ENCODE results near the gene SHROOM4.

DNA sequence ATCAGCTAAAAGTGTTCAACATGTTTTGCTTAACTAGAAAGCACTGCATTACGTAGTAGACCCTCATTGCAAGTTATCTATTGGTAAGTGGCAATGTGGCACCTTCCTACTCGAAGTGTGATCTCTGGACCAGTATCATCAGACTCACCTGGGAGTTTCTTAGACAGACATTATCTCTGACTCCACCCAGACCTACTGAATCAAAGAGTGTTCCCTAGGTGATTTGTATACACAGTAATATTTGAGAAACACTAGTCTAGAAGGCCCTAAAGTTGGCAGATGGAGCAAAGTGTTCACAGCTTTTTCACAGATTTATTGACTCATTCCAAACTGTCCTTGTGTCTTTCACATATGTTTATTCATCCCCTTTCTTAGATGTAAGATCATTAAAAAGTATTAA lies 35.7 kb downstream of the SHROOM4 start:
- no peak for TF ChIP-seq CTCF (conservative IDR thresholded peaks at IDR 0.05; ENCODE audit: low read depth in 2 of 2)
- no peak for TF ChIP-seq EZH2 (IDR thresholded peaks at IDR 0.05; ENCODE audit: low read depth, unreplicated experiment)
- no peak for TF ChIP-seq POLR2AphosphoS5 (IDR thresholded peaks at IDR 0.05; ENCODE audit: low read depth)
- TF ChIP-seq EZH2phosphoT487 (IDR thresholded peaks at IDR 0.05; ENCODE audit: unreplicated experiment), result no peak
- TF ChIP-seq JUNB (IDR thresholded peaks at IDR 0.05; ENCODE audit: unreplicated experiment), result no peak
- no peak for TF ChIP-seq ETS1 (IDR thresholded peaks at IDR 0.05)
- TF ChIP-seq CREB1 (CRISPR knock-in tag; IDR thresholded peaks at IDR 0.05; ENCODE audit: low read depth), result no peak
- TF ChIP-seq REST (IDR thresholded peaks at IDR 0.05; ENCODE audit: unreplicated experiment), result no peak
- no peak for TF ChIP-seq NANOG (IDR thresholded peaks at IDR 0.05; ENCODE audit: borderline replicate concordance)
- no peak for TF ChIP-seq ZNF114 (CRISPR knock-in tag; IDR thresholded peaks at IDR 0.05)
